DMS153 (cell line): ENCODE measurements around the gene TERB1.

Experiments
- DNase-seq: peaks from one replicate; lab custom pipeline; 2025; lab: John Stamatoyannopoulos, UW

The TERB1 gene

GRCh38 chr16:66705790-66706505 lies 95.4 kb downstream of the TERB1 start:
- no peak for DNase-seq
